ENCODE measurements around the gene PON3.

DNA sequence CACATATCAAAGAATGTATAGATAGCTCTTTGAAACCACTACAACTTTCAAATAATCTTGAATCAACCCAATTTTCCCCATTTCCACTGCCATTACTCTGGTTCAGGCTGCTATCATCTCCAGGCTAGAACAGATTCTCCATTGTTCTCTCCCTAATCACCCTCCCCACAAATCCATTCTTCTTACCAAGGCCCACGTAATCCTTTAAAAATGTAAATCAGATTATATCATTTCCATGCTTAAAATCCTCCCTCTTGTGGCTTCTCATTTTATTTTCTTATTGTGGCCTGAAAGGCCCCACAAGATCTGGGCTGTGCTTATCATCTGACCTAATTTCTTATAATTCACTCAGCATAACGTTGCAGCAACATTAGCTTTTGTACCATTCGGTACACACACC is 68.8 kb downstream of the PON3 start:
- TF ChIP-seq CTCF (IDR thresholded peaks at IDR 0.05 in 4 of 5, conservative IDR thresholded peaks at IDR 0.05 in 1 of 5) (no peak), POLR2A (IDR thresholded peaks at IDR 0.05) (no peak)
